Activated T-cell treated with anti-CD3 and anti-CD28 coated beads for 48 hours (primary cell): ENCODE data around the gene ANO1.
"Not testable (repeated sequence)": the region's sequence is repeated elsewhere in the genome, so short reads cannot be mapped to it uniquely, and the experiment has no call there.

Experiments
- DNase-seq: peaks from one replicate; pipeline ENCODE4 v3.0.0-alpha.2; 2020; ENCODE audit warnings: low read depth

Gene ANO1

DNA sequence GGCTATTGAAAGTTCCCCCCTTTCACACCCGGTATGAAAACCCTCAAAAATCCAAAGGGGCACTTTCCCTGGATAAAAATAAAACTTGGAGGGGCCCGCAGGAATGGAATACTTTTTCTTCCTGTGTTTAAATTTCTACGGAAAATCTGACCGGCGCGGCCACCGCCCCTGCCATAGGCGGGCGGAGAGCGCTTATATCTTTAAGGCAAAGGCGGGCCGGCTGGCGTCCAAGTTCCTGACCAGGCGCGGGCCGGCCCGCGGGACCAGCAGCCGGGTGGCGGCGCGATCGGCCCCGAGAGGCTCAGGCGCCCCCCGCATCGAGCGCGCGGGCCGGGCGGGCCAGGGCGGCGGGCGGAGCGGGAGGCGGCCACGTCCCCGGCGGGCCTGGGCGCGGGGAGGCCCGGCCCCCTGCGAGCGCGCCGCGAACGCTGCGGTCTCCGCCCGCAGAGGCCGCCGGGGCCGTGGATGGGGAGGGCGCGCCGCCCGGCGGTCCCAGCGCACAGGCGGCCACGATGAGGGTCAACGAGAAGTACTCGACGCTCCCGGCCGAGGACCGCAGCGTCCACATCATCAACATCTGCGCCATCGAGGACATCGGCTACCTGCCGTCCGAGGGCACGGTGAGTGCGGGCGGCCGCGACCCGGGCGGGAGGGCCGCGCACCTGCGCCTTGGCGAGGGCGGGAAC lies at the start of gene ANO1:
Gene ANO1, plus strand, starts transcription at position 223 of the 686 bp plus-strand sequence. Its CDS starts 290 bp downstream, at position 513.
- no peak for DNase-seq

DNA sequence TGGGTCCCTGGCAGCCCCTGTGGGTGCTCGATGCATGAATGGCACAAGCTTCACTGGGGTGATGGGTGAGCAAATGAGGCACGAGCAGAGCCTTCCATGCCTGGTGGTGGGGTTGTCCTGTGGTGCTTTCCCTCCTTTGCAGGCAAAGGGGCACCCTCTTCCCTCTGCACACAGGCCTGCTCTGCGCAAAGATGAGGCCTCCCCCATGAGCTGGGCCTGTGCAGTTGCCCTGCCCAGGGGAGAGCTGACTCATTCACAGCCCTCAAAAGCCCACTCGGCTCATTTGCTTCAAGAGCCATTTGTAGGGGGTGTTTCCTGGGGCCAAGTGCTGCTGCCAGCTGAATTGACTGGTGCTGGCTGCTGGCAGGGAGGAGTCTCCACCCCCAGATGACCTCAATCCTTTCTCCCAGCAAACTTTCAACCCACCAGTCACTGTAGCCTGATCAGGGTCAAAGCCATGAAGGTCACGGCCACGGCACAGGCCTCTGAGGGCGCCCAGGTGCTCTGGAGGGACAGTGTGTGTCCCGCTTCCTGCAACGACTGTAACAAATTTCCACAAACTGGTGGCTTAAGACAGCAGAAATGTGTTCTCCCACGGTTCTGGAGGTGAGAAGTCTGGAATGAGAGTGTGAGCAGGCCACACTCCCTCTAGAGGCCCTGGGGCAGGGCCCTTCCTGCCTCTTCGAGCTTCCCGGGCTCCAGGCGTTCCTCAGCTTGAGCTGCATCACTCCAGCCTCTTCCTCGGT lies 48.8 kb upstream of the ANO1 start:
- DNase-seq, result no peak

DNA sequence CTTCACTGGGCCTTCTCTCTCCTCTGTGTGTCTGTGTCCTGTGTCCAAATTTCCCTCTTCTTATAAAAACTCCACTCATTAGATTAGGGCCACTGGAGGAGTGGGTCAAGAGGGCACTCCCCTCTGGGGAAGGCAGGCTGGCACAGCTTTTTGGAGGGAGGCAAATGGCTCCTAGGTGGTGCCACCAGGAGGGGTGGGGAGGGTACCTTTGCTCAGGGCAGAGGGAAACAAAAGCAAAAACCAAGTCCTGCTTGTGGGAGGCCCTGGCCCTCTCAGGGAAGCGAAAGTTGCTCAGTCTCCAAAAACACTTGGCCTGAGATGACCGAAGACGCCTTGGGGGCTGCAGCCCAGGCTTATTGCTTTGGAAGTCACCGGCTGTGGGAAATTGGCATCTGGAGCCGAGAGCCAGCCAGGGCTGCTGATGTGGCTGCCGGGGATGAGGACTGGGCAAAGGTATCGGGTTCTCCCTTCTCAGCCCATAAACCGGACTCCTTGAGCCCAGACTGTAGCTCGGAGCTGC lies 48.2 kb upstream of the ANO1 start:
- no peak for DNase-seq

DNA sequence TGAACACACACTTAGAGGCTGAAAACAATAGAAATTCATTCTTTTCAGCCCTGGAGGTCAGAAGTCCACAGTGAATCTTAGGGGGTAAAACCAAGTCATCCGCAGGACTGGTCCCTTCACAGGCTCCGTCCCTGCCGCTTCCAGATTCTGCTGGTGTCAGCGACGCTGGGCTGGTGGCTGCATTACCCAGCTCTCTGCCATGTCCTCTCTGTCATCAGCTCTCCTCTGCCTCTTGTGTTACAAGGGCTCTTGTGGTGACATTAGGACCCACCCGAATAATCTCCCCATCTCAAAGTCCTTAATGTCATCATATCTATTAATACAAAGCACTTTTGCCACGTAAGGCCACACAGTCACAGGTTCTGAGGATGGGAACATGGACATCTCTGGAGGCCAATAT lies 47.7 kb upstream of the ANO1 start:
- DNase-seq, result no peak

DNA sequence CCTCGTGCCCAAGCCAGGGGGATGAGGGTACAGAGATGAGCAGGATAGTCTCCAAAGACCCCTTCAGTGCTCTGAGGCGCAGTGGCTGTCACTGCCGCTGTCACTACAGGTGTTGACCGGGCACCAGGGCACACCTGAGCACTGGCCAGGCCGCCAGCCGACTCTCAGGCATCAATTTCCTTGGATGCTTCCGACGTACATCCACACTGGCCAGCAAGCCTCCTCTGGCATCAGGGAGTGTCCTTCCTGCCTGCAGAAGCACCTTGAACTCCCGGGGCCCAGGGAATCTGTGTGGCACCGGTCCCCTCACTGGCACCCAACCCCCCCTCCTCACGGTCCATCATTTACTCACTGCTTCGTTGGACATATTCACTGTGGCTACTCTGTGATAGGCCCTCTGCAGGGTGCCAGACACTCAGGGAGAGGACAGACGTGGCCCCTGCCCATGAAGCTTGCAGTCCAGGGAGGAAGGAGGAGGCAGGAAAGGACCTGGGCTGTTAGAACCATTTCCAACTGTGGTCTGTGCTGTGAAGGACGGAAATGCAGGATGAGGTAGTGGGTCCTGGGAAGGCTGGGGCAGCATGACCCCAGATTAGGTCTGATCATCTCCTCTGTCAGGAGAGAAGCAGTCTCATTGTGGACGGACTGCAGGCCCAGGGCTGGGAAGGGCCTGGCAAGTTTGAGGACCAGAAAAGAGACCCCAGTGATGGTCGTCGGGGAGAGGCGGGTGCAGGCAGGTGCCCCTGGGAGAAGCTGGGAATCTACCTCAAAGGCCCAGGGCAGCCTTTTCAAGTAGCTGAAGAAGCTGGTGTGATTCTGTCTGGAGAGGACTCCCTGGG lies 46.3 kb upstream of the ANO1 start:
- DNase-seq, result no peak

DNA sequence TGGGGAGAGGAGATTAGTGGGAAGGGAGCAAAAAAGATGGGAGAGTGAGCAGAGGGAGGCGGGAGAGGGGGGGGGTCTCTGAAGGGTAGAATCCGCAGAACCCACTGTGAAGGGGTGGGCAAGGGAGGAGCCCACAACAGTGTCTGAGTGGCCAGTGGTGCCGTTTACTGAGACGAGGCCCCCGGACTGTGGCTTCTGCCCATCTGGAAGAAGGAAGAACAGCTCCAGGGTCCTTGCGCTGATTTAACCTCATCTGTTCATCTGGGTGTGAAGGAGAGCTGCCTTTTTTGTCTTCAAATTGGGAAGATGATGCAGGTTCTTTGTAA lies 45.7 kb upstream of the ANO1 start:
- no peak for DNase-seq

DNA sequence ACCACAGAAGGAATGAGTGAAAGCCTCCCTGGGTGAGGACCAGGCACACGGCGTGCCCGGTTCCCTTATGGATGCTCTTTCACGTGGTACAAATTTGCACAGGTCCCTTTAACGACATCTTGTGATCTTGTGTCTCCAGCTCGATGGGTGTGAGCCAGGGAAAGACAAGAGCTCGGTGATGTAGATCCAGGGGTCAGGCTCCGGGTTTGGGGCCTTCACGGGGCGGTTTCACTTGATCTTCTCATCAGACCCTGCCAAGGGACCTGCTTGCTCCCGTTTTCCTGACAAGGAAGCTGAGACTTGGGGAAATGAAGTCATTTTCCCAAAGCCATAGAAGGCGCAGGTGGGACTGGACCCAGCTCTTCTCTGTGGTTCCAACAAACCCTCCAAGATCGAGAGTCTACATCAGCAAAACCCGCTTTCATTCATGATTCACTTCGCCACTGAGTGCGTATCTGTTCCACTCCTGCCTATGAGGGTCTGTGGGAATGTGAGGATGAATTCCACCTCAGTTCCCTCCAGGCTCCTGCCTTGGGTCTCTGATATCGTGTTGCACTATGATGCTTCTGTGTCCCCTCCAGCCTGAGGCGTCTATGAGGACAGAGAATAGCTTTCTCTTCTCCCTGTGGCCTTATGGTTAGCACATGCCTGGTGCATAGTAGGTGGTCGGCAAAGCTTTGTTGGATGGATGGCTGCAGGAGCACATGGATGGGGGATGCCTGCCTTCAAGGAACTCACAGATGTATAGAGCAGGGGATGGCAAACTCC lies 45.0 kb upstream of the ANO1 start:
- no peak for DNase-seq

DNA sequence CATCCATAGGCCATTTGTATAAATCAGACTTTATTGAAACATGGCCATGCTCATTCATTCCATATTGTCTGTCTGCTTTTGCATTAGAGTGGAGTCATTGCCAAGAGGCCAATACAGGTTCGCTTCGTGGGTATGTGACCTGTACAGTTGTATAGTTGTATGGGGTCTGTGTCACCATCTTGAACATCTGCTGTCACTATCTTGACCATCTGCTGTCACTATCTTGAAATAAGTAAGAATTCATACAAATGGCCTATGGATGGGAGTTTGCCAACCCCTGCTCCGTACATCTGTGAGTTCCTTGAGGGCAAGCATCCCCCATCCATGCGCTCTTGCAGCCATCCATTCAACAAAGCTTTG lies 44.4 kb upstream of the ANO1 start:
- DNase-seq, result no peak

DNA sequence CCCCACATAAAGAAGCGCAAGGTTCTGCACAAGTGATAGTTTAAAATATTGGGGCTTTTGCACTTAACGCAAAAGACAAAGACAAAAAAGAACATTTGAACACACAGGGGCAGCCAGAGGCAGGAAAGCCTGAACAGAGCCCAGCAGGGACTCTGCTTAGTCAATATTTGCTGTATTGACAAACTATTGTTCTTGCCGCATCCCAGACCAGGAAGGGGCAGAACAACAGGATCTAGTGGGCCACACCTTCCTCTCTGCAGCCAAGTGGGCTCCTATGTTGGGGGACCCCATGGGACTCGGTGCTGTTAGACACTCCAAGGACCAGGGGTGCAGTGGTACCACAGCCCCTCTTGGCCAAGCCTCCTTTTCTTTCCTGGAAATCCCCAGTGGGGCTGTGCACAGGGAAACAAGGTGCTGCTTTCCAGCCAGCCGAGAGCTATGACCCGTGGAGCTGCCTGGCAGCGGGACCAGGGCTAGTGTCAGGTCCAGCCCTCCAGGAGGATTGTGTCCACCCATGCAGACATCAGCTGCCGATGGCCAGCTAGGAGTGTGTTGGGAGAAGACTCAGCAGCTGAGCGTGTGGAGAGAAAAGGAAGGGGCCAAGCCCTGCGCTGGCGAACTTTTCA lies 43.3 kb upstream of the ANO1 start:
- DNase-seq, result no peak

DNA sequence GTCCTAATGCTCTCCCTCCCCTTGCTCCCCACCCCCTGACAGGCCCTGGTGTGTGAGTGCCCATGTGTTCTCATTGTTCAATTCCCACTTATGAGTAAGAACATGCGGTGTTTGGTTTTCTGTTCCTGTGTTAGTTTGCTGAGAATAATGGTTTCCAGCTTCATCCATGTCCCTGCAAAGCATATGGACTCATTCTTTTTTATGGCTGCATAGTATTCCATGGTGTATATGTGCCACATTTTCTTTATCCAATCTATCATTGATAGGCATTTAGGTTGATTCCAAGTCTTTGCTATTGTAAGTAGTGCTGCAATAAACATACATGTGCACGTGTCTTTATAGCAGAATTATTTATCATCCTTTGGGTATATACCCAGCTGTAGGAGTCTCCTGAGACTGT lies 42.5 kb upstream of the ANO1 start:
- DNase-seq, result not testable (repeated sequence)

DNA sequence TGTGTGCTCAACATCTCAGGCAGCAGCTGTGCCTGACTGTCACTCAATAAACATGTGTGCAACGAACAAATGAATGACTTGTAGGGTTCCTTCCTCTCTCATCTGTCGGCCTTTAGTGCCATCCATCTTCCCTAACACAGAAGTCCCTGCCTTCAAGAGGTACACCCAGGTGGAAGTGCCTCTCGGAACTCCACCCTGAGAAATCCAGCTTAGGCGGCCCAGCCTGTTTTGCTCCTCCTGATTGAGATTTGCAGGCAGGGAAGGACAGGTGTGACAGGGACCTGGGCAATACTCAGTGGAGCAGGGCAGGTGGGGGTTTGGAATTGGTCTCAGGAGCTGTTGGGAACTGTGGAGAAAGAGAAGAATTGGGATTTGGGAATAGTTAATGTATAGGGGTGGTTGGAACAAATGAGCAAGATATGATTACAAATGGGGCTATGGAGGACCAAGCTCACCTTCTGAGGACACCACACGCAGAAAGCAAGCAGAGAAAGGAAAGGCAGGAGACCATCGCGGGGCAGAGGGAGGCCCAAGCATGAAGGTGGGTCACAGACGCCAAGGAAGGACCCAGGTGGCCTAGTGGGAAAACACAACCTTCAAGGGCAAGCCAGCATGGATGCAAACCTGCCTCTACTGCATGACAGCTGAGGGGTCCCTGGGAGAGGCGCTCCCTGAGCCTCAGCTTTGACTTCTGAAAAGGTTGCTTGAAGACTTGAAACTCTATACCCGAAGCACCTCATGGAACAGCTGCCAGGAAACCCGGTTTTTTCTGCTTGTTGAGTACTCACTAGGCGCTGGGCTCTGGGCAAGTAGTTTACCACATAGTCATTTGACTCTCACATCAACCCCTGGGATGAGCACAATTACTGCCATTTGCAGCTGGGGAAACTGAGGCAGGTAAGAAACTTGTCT lies 40.9 kb upstream of the ANO1 start:
- no peak for DNase-seq

DNA sequence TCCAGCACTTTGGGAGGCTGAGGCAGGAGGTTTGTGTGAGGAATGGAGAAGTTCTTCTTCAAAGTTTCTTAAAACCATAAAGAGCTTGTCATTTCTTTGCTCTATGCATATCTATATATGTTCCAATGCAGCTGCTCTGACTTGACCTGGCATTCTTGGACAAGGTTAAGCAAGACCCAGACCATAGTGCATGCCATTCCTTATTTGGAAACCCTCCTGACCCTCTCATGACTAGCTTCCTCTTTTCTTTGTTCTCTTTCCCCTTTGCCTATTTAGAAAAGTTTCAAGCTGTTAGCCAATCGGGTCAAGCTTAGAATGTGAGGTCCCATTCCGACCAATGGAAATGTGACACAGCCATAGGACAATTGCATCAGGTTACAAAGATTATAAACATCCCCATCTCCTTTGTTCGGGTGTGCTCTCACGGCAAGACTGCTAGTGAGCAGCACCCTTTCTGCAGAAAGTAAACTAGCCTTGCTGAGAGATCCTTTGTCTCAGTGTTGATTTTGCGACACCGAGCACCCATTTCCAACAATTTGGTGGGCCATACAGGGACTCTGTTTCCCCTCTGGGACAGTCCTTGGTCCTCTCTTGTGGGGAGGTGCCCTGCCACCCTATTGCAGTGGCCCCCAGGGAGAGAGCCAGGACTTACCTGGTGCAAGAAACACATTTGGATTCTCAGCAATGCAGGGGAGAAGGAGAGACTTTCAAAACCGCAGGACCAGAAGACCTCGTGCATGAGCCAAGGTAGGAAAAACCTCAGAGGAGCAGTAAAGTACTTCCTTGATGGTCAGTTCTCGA lies 39.9 kb upstream of the ANO1 start:
- DNase-seq, result no peak

DNA sequence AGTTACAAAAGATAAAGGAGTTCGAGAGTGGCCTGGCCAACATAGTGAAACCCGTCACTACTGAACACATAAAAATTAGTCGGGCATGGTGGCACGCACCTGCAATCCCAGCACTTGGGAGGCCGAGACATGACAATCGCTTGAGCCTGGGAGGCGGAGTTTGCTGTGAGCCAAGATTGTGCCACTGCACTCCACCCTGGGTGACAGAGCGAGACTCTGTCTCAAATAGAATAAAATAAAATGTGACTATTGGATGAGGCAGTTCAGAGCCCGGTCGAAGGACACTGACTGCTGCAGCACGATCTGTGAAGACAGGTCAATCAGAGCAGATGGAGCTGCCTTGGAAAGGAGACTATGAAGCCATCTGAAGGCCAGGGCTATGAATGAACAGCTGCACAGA lies 37.7 kb upstream of the ANO1 start:
- DNase-seq, result no peak

DNA sequence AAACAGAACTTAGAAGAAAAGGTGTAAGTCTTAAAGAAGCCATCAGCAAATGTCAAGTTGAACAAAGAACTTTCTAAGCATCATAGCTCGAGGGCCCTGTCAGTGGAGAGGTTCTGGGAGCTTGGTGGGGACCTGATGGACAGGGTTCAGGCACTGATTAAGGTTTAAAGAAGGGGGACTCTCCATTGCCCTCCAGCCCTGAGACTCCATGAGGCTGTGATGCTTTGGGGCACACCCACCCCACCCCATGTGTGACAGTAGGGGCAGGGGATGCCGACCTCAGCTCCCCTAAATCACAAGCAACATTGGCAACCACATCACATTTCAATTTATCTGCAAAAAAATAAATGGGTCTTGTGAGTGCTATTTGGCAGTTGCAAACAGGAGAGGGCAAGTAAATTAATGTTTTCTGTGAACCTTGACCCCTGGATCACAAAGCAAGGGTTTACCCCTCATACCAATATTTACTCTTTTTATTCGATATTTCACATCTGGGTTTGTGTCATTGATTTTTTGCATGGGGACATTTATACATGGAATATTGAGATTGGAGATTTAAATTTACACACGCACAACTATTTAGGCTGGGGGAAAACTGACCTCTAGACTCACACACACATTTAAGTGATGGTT lies 37.1 kb upstream of the ANO1 start:
- DNase-seq, result no peak

DNA sequence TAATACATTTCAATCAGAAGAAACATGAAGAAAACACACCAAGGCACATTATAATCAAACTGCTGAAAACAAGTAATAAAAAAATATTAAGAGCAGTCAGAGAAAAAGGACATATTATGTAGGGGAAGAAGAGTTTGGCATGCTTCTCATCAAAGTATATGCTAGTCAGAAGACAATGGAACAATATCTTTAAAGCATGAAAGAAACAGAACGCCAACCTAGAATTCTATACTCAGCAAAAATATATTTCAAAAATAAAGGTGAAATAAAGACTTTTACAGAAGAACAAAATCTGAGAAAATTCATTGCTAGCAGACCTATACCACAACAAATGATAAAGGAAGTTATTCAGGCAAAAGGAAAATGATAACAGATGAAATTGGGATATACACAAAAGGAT lies 34.6 kb upstream of the ANO1 start:
- no peak for DNase-seq

DNA sequence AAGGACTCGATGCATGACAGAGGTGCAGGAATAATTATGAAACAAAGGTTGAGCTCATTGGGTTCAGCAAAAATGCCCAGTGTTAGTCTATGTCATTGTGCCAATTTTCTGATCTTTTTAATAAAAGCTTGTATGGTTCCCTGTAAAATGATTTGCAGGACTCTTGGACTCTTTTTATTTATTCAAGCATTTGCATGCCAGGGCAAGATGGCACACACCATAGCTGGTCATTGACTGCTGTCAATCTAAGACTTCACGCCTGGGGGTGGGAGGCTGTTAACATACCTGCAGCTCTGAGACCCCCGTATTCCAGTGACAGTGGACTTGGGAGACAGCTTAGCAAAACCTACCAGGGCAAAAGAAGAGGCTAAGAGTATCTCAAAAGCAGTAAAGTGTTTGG lies 32.0 kb upstream of the ANO1 start:
- no peak for DNase-seq

DNA sequence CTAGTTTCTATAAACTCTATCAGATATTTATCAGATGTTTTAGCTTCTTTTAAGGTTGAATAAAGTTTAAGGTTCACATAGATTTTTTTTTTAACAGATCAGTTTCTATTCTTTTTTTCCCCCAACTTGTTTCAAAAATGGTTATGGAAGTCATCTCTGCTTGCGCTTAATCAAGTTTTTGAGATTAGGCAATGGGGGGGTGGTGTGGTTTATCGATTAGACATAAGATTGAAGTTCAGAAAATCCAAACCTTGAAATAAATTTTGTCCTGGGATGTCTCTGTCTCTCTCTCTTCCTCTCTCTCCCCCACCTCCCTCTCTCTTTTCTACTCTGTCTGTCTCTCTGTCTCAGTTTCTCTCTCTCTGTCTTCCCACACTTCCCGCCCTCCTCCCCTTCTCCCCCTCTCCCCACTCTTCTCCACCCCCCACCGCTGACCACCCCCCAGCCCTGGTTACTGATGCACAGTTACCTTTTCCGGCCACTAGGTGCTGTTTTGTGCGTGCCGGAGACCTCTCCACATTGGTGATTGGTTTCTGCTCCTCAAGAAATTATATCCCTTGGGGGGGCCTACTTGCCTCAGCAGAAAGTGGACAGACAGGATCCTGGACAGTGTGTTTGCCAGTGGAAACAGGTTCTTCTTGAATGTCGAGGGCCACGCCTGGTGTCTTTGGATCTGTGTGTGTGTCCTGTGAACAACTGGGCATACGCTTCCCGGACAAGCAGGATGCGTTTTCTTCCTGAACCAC lies 29.7 kb upstream of the ANO1 start:
- DNase-seq, result no peak

DNA sequence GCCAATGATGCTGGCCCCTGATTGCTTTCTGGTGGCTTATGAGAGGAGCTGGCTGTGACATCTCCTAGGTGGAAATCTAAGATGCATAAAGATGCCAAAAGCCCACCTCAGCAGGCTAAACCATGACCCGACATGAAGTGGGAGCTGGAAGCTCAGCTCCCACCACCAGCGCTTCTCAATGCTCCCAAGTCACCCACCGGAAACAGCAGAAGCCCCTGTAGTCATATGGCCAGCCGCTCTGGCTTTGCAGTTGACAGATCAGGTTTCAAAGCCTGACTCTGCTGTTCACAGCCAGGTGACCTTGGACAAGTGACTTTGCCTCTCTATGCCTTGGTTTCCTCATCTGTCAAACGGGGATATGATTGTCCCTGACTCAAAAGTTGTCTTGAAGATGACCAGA lies 29.1 kb upstream of the ANO1 start:
- no peak for DNase-seq

DNA sequence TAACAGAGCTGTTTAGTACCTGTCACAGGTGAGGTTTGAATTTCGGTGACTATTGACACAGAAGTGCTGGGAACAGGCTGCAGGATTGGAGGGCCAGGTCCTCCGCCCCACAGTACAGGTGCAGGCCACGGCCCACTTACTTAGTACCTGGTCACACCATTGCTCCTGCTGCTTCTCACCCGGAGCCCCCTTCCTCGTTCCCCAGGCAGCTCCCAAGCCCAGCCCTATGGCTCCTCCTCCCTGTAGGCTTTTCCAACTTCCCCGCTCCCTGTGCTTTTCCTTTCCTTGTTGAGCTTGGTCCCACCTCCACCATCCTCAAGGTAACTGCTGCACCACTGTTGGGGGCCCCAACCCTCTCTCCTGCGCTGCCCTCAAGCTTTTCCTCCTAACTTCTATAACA lies 27.9 kb upstream of the ANO1 start:
- DNase-seq, result no peak
